HEK293T (cell line): ENCODE results near the gene ZNF599.

ENCODE experiments used
- ARNT ChIP-seq: fragments of 450-650 bp; IDR thresholded peaks from 2 replicates; pipeline ENCODE4 v1.6.1; 2017; ENCODE audit warnings: mild to moderate bottlenecking
- BHLHE40 ChIP-seq: fragments of 450-650 bp; IDR thresholded peaks from 2 replicates; pipeline ENCODE4 v1.6.1; 2016; ENCODE audit warnings: mild to moderate bottlenecking, moderate library complexity, borderline replicate concordance
- FOXM1 ChIP-seq: fragments of 450-650 bp; IDR thresholded peaks from 2 replicates; pipeline ENCODE4 v1.6.1; 2017; ENCODE audit warnings: mild to moderate bottlenecking, borderline replicate concordance
- LEF1 ChIP-seq: fragments of 450-650 bp; IDR thresholded peaks from 2 replicates; pipeline ENCODE4 v1.6.1; 2017; ENCODE audit warnings: mild to moderate bottlenecking, borderline replicate concordance
- SP1 ChIP-seq: fragments of 450-650 bp; IDR thresholded peaks from 2 replicates; pipeline ENCODE4 v1.6.1; 2017
- TF ChIP-seq, protein P1 (sequence below): fragments of 450-650 bp; IDR thresholded peaks from 2 replicates; pipeline ENCODE4 v1.6.1; 2016

- TF ChIP-seq FOXM1 = no peak
- TF ChIP-seq ARNT = no peak
- TF ChIP-seq LEF1 = no peak
- TF ChIP-seq SP1 = no peak
- TF ChIP-seq BHLHE40 = no peak
- TF ChIP-seq, protein P1, sequence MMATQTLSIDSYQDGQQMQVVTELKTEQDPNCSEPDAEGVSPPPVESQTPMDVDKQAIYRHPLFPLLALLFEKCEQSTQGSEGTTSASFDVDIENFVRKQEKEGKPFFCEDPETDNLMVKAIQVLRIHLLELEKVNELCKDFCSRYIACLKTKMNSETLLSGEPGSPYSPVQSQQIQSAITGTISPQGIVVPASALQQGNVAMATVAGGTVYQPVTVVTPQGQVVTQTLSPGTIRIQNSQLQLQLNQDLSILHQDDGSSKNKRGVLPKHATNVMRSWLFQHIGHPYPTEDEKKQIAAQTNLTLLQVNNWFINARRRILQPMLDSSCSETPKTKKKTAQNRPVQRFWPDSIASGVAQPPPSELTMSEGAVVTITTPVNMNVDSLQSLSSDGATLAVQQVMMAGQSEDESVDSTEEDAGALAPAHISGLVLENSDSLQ = no peak
Observed at GRCh38 chr19:34759218-34759917, 13.6 kb downstream of the ZNF599 start.
